Ovary (tissue), 9 donors: ENCODE results near the gene AOAH. TPM values are rescaled to one million over a fixed set of nuclear protein-coding genes. Genes with fewer than 3 reads are reported as not detected.

Source experiments
- DNase-seq, 5 donors: peaks; one replicate each; pipeline ENCODE4 v3.0.0-alpha.2; 2019 to 2020
- H3K27ac ChIP-seq, 2 donors: fragments of 200-600 bp; one replicate each; pipeline versions ENCODE4 v1.5.1 to v1.8.0; 2019 to 2022
- H3K27me3 ChIP-seq: fragments of 200-600 bp; one replicate; pipeline ENCODE4 v1.8.0; 2022
- H3K36me3 ChIP-seq: fragments of 200-600 bp; sonication (generic); one replicate; pipeline ENCODE4 v1.5.1; 2019
- H3K4me1 ChIP-seq: one replicate; pipeline ENCODE4 v1.8.1; 2013; ENCODE audit warnings: mild to moderate bottlenecking, moderate library complexity; ENCODE audit not compliant: insufficient read depth
- H3K4me3 ChIP-seq: fragments of 200-600 bp; sonication (generic); one replicate; pipeline ENCODE4 v1.5.1; 2017
- H3K9me3 ChIP-seq, 2 donors: fragments of 200-600 bp in 1 of 2; sonication (generic) in 1 of 2; one replicate each; pipeline versions ENCODE4 v1.5.1 to v1.8.1; 2013 to 2019; ENCODE audit warnings: mild to moderate bottlenecking in 1 of 2, moderate library complexity in 1 of 2
- CTCF ChIP-seq, 3 donors: fragments of 450-650 bp in 2 of 3; fragments of 200-600 bp in 1 of 3; IDR thresholded peaks; one replicate each; pipeline versions ENCODE4 v1.5.1 to v1.8.0; 2016 to 2022; ENCODE audit warnings: antibody characterized with exemption in 3 of 3, mild to moderate bottlenecking in 1 of 3
- EP300 ChIP-seq: sonication (generic); formaldehyde crosslinking; IDR thresholded peaks from one replicate; pipeline ENCODE4 v1.6.1; 2017; ENCODE audit warnings: antibody characterized with exemption
- POLR2A ChIP-seq: fragments of 450-650 bp; IDR thresholded peaks from one replicate; pipeline ENCODE4 v1.6.1; 2017; ENCODE audit warnings: antibody characterized with exemption, mild to moderate bottlenecking, moderate library complexity
- WGBS, 3 donors: extraction: QIAGEN DNeasy Blood & Tissue Kit in 1 of 3; methylation state at CpG; one replicate each; pipeline versions ENCODE4 v1.1.5 to v1.1.7; 2013 to 2017; 5-methylcytosine and 5-hydroxymethylcytosine counted together
- intact Hi-C, 4 donors: fragments of 100-400 bp; cut with DNase I; formaldehyde crosslinking; loops; one replicate each; pipeline versions ENCODE4 v1.11.0 to v1.15.1; 2022 to 2023
- polyA plus RNA-seq, 2 donors: library from polyadenylated mRNA; stranded (reverse); fragments of 200-250 nt in 1 of 2; fragments of 350-450 nt in 1 of 2; fragmentation: Illumina TruSeq in 1 of 2; extraction: RNeasy Lipid Tissue Mini Kit (QIAGEN cat#74804) in 1 of 2; gene quantifications; one replicate each; pipeline ENCODE4 v1.2.3, GENCODE V29; 2013 to 2014
- total RNA-seq, 7 donors: library from RNA; depleted of rRNA in 2 of 7; stranded (reverse); fragments of >200 nt in 2 of 7; fragmentation: NEBNext Ultra II Directional in 3 of 7; extraction: Animal tissue kit (Norgen Biotek cat#: 25700) in 3 of 7; gene quantifications; one replicate each; pipeline versions ENCODE4 v1.1.0 to v1.2.4, GENCODE V29; 2016 to 2023
- donor health status: DM: no; HTN: no; CAD: no; lungs with moderate emphysema.
- donor health status: DM: no; HTN: no; CAD: no.
- donor health status: Bipolar disorder and iron deficiency.
- donor health status: DM: yes; HTN: yes; CAD: no.
- donor health status: DM: no; HTN: no; CAD: no.
- donor health status: DM: yes; HTN: yes; CAD: no.

The AOAH gene
- total and polyA plus RNA-seq, 9 donors = 0.83 to 14.0 (median 4.8) TPM

- no peak for DNase-seq
- H3K27me3 ChIP-seq = no peaks in the 10 kb centered on the region
- intact Hi-C loops = no loop called here
- H3K36me3 ChIP-seq = no peaks in the 10 kb centered on the region
- 67 to 83% (median 77%) methylated on average over 4 of the region's 4 CpGs for WGBS, 3 donors
- H3K4me1 ChIP-seq = no peaks in the 10 kb centered on the region
- no peaks in the 10 kb centered on the region for H3K9me3 ChIP-seq
- TF ChIP-seq EP300 (no peak), POLR2A (no peak), CTCF (IDR thresholded peaks at IDR 0.05) (no peak)
- H3K4me3 ChIP-seq = no peak overlapping the region
- H3K27ac ChIP-seq = no peak overlapping the region
These were observed 203.2 kb downstream of the AOAH start for GRCh38 chr7:36521133-36521532.

- Histone ChIP-seq H3K27ac (no peak overlapping the region), H3K9me3 (no peaks in the 10 kb centered on the region), H3K4me3 (no peak overlapping the region), H3K4me1 (no peaks in the 10 kb centered on the region), H3K36me3 (no peaks in the 10 kb centered on the region), H3K27me3 (no peaks in the 10 kb centered on the region)
- TF ChIP-seq CTCF (IDR thresholded peaks at IDR 0.05) = no peak
- intact Hi-C loops = no loop called here
- no peak for DNase-seq
- 93 to 99% (median 96%) methylated on average over 3 of the region's 3 CpGs for WGBS, 3 donors
These were observed 208.4 kb downstream of the AOAH start for GRCh38 chr7:36515847-36516246.

GRCh38 chr7:36514289-36515243, 209.7 kb downstream of the AOAH start:
- H3K27ac ChIP-seq = no peak overlapping the region
- no peak overlapping the region for H3K4me3 ChIP-seq
- no peaks in the 10 kb centered on the region for H3K36me3 ChIP-seq
- no peak for TF ChIP-seq EP300
- TF ChIP-seq CTCF (IDR thresholded peaks at IDR 0.05) = no peak
- TF ChIP-seq POLR2A = no peak
- H3K4me1 ChIP-seq = no peaks in the 10 kb centered on the region
- 82 to 89% (median 87%) methylated on average over 10 of the region's 10 CpGs for WGBS, 3 donors
- no peaks in the 10 kb centered on the region for H3K27me3 ChIP-seq
- no peak for DNase-seq
- intact Hi-C loops = no loop called here
- H3K9me3 ChIP-seq = no peaks in the 10 kb centered on the region

- no peaks in the 10 kb centered on the region for H3K9me3 ChIP-seq
- DNase-seq = no peak
- H3K4me3 ChIP-seq = no peak overlapping the region
- intact Hi-C loops = no loop called here
- 95 to 97% (median 95%) methylated on average over 10 of the region's 10 CpGs for WGBS, 3 donors
- H3K4me1 ChIP-seq = no peaks in the 10 kb centered on the region
- no peaks in the 10 kb centered on the region for H3K27me3 ChIP-seq
- no peak overlapping the region for H3K27ac ChIP-seq
- H3K36me3 ChIP-seq = no peaks in the 10 kb centered on the region
- TF ChIP-seq POLR2A = no peak
- TF ChIP-seq EP300 = no peak
- TF ChIP-seq CTCF (IDR thresholded peaks at IDR 0.05) = no peak
These were observed 210.9 kb downstream of the AOAH start for GRCh38 chr7:36513393-36513792.
